ENCODE data around the gene NAGPA.
"Not testable (repeated sequence)": the region's sequence is repeated elsewhere in the genome, so short reads cannot be mapped to it uniquely, and the experiment has no call there.

NAGPA gene

DNA sequence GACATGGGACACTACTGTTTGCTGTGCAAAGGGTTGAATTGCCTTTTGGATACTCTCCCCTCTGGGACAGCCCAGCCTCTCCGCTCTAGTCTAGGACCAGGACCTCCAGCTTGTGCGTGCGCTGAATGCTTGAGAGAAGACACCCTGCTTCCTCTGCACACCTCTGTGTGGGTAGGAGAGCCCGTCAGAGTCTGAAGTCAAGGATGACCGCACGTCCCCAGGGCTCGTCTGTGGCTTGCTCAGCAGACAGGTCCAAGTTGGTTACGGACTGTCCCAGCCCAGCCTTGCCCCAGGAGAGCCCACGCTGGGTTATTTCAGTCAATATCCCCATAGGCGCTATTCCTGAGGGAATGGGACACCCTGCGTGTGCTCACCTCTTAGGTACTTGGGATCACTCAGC lies 28.3 kb upstream of the NAGPA start:
- DNase-seq (ENCODE audit: low read depth in 2 of 2), result no peak

GRCh38 chr16:5060073-5060641 lies 26.4 kb upstream of the NAGPA start:
- no peak for DNase-seq (ENCODE audit: low read depth in 2 of 2)

DNA sequence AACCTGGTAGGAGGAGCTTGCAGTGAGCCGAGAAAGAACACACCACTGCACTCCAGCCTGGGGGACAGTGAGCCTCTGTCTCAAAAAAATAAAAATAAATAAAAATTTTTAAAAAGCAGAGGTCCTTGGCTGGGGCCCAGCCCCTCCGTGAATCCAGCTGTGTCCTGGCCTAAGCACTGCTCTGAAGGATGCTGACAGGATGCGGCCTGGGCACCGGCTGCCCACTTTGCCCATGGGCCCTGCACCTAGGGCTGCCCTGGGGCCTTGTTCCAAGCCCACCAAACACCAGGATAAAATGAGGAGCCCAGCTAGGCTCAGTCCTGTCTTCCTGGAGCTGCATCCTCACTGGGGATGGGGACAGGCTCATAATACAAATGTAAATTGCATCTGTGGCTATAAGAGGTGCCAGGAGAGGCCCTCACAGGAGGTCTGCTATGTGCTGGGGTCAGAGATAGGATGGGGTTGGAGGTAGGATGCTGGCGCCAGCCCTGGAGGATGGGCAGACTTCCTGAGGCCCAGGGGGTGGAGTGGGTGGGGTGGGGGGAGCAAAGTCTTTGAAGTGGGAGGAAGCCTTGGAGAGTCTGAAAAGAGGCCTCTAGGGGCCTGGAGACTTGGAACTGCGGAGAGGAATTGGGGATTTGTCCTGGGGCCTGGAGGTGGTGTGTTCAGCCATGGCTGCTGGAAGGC lies 25.8 kb upstream of the NAGPA start:
- no peak for DNase-seq (ENCODE audit: low read depth in 2 of 2)

DNA sequence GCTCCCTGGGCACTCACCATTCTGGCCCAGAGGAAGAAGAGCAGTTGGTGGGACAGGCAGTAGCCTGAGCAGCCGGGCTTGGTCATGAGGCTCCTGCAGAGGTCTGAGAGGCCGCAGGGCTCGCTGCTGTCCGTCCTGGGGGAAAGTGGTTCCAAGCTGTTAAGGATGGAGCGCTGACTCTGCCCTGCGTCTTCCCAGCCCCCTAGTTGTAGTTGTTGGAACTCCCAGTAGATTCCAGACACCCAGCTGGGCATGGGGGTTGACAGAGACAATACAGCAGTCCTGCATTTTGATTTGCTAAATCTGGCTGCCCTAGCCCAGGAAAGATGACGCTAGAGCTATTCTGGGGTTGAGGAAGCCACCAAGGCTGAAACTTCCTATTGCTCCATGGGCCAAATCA lies 24.7 kb upstream of the NAGPA start:
- no peak for DNase-seq (ENCODE audit: low read depth in 2 of 2)

GRCh38 chr16:5056352-5056751 lies 22.6 kb upstream of the NAGPA start:
- peak; percentile 26 to 41 for DNase-seq (ENCODE audit: low read depth in 2 of 2)

GRCh38 chr16:5054876-5055865 lies 21.4 kb upstream of the NAGPA start:
- DNase-seq (ENCODE audit: low read depth in 2 of 2), result no peak

DNA sequence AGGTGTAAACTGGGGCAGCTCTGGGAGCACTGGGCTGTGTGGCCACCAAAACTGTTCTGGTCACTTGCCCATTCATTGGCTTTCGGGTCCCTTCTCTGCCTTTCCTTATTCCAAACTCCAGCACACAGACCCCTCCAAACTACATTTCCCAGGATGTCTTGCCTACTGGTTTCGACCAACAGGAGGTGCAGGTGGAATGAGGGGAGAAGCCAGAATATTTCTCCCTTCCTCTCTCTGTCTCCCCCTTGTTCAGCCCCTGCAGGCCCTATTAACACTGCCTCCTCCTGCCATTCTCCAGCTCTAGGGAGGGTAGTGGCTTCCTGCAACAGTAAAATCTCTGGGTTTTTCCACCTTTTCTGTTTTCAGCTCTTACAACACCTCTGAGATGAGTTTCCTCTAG lies 13.2 kb upstream of the NAGPA start:
- DNase-seq (ENCODE audit: low read depth in 2 of 2), result no peak

DNA sequence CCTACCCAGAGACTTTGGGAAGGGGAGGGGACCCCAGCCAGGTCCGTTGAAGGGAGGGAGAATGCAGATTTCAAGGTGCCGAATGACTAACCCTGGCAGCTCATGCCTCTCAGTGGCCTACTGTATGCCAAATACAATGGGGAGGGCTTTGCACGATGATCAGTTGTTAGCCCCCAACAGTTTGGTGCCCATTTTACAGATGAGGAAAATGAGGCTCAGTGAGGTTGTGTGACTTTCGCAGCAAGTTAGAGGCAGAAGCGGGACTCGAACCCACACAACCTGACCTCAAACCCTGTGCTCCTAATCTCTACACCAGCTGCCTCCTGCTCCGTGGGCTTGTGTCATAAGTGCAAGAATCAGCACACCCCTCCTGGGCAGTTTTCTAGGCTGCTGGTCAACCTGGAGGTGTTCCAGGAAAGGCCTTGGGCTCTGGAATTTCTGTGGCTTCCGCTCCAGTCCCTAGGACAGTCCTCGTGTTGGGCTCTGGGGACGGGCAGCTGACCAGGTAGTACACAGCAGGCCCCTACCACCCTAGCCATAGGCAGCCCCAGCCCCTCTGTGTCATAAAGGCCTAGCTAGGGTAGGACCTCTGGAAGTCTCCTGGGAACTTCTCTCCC lies 11.9 kb upstream of the NAGPA start:
- DNase-seq (ENCODE audit: low read depth in 2 of 2), result no peak

DNA sequence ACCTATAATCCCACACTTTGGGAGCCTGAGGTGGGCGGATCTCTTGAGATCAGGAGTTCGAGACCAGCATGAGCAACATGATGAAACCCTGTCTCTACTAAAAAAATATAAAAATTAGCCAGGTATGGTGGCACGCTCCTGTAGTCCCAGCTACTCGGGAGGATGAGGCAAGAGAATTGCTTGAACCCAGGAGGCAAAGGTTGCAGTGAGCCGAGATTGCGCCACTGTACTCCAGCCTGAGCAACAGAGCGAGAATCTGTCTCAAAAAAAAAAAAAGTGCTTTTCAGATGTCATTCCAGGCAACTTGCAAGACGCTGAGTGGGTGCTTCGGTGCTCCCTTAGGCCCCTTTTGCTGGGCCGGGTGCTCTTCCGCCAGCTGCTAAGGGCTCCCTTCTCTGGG lies 10.8 kb upstream of the NAGPA start:
- not testable (repeated sequence) for DNase-seq (ENCODE audit: low read depth in 2 of 2)

GRCh38 chr16:5044011-5044540 lies 10.3 kb upstream of the NAGPA start:
- DNase-seq (ENCODE audit: low read depth in 2 of 2), result no peak

DNA sequence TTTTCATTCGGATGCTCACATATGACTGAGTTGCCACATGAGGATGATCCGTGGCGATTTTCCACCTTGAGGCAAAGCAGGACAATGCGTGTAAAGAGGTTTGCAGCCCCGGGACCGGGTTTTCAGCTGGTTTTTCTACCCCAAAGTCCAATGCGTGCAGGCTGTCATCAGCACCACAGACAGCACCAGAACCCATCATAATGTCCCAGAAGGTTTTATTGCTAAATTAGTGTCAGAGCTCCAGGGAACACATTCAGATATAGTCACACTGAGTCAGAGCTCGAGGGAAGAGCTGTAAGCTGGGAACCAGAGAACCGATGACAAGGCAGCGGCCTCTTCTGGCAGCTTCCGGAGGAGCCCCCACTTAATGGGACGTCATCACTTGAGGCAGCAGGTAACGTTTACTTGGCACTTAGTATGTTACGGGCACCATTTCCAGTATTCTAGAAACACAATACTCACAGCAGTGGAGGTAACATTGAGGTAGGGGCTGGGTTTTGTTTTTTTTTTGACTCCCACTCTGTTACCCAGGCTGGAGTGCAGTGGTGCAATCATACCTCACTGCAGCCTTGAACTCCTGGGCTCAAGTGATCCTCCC lies 8.9 kb upstream of the NAGPA start:
- no peak for DNase-seq (ENCODE audit: low read depth in 2 of 2)

- DNase-seq (ENCODE audit: low read depth in 2 of 2), result no peak
Measured at GRCh38 chr16:5041600-5042133, 7.9 kb upstream of the NAGPA start.

GRCh38 chr16:5040451-5040850 lies 6.7 kb upstream of the NAGPA start:
- DNase-seq (ENCODE audit: low read depth in 2 of 2), result no peak

DNA sequence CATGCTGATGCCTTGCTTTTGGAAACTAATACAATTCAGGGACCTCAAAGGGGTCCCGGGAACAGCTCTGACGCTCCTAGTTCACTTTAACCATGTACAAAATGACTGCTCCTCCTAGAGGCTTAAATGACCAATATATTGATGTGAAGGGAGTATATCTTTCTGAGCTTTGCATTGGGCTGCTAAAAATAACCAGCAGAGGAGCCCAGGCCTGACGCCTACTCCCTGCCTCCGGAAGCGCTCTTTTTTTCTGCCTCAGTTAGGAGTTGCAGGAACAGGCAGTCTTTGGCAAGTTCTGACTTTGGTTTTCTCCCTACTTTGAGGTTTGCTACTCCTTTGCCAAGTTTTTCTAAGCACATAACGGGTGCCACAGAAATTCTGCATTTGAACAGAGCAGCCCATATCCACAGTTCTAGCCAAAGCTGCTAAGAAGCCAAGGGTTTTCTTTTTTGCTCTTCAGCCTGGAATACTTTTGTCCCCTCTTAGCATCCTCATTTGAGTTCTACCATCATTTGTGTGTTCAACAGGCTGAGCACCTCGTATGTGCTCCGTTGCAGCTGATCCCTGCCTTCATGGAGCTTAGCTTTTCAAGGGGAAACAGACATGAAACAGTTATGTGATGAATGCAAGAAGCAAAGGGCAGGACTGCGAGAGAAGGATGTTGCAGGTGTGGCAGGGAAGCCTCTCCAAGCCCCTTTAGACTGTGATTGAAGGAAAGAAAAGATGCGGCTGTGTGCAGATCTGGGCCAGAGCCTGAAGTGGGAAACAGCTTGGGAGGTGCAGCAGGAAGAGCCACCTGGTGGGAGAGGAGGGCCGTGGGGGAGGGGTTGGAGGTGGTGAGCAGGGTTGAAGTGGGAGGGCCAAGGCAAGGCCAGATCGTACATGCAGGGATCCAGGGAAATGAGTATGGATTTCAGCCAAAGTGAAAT lies 2.8 kb upstream of the NAGPA start:
- no peak for DNase-seq (ENCODE audit: low read depth in 2 of 2)

DNA sequence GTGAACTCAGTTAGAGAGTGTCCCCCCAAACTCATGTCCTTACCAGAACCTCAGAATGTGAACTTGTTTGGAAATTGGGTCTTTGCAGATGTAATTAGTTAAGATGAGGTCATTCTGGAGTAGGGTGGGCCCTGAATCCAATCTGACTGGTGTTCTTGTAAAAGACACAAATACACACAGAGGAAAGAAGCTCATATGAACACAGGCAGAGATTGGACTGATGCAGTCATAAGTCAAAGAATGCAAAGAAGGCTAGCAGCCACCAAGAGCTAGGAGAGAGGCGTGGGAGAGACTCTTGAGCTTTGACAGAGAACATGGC lies 2.1 kb upstream of the NAGPA start:
- no peak for DNase-seq (ENCODE audit: low read depth in 2 of 2)

- DNase-seq (ENCODE audit: low read depth in 2 of 2), result no peak
Measured at GRCh38 chr16:5034167-5034523, 410 bp upstream of the NAGPA start.

GRCh38 chr16:5032748-5033167 lies 977 bp downstream of the NAGPA start:
- no peak for DNase-seq (ENCODE audit: low read depth in 2 of 2)

DNA sequence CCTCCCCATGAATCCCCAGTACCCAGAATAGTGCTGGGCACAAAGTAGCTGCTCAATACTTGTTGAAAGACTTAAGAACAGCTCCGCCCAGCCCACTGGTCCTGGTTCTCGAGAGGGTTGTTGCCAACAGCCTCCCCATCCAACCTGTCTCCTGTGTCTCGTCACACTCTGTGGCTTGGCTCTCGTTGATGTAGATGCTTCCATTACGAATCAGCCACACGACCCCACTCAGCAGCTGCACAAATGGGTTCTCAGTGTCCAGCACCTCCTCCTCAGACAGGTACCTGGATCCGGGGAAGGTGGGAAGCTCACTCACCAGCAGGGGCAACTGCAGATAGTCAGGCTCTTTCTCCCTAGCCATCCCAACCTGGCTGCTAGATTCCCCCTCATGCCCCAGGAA lies 2.1 kb downstream of the NAGPA start:
- DNase-seq (ENCODE audit: low read depth in 2 of 2), result no peak

- DNase-seq (ENCODE audit: low read depth in 2 of 2), result no peak
Measured at GRCh38 chr16:5030251-5030870, 3.4 kb downstream of the NAGPA start.

- DNase-seq (ENCODE audit: low read depth in 2 of 2), result no peak
Measured at GRCh38 chr16:5028950-5029475, 4.7 kb downstream of the NAGPA start.

Data from stimulated activated CD4-positive, alpha-beta T cell treated with anti-CD3 and anti-CD28 coated beads, Interleukin-4, amount 100 ng/mL, for 48 hours (primary cell).